GM18520 (cell line): ENCODE results near the gene LTF.
"Not testable (repeated sequence)": the region's sequence is repeated elsewhere in the genome, so short reads cannot be mapped to it uniquely, and the experiment has no call there.

Experiments
- ATAC-seq: cut with Tn5 transposase; IDR thresholded peaks from one replicate; pipeline ENCODE4 v1.9.1; 2021; ENCODE audit not compliant: unreplicated experiment

LTF gene

GRCh38 chr3:46464326-46465195 is at the start of gene LTF:
TSS of gene LTF (minus strand) at chr3:46464905. CDS start at chr3:46464867, 38 bp downstream.
- no peak for ATAC-seq

DNA sequence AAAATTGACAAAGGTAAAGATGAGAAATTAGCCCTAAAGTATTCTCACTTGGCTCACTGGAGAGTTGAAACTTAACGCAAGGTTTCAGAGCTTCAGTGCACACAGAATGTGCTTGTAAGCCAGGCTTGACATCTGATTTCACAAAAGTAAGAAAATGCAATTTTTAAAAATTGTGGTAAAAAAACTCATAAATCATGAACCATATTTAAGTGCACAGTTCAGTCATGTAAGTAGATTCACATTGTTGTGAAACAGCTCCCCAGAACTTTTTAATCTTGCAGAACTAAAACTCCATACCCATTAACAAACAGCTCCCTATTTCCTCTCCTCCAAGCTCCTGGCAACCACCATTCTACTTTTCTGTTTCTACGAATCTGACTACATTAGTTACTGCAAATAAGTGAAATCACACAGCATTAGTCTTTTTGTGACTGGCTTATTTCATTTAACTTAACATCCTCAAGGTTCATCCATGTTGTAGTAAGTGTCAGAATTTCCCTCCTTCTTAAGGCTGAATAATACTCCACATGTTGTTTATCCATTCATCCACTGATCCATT is 47.6 kb upstream of the LTF start:
- no peak for ATAC-seq

GRCh38 chr3:46509661-46510187 is 45.0 kb upstream of the LTF start:
- ATAC-seq, result no peak

- ATAC-seq, result no peak
These were observed 44.3 kb upstream of the LTF start for GRCh38 chr3:46508850-46509591.

DNA sequence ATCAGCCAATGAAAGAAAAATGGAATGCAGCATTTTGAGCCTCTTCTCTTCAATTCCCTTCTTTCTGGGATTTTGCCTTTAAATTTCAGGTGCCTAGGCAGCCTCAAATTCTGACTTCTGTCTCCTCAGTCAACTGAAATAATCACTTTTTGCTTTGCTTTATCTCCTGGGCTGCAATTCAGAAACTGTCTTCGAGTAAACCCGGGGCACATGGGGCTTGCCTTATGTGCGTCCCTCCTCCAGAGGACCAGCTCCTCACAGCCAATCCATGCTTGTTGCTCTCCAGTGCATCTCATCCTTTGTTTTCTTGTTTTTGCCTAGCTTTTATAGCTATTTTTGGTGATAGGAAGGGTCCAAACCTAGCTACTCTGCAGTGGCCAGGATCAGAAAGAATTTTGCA is 41.8 kb upstream of the LTF start:
- no peak for ATAC-seq

DNA sequence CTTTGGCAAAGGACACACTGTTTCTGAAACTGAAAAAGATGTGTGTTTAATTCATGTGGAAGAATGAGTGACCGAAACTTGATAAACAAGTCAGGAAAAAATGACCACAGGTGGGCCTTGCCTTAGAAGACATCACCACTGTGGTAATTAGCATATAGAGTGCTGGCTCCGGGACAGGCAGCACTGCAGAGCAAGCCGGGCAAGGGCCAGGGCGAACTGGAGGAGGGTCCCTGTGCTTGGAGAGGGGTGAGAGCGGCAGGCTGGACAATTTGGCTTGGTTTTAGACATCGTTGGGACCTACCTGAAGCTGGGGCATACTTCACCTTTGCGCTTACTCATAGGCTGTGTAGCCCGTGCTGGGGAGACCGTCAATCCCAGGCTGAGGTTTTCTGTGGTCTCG is 41.2 kb upstream of the LTF start:
- no peak for ATAC-seq

DNA sequence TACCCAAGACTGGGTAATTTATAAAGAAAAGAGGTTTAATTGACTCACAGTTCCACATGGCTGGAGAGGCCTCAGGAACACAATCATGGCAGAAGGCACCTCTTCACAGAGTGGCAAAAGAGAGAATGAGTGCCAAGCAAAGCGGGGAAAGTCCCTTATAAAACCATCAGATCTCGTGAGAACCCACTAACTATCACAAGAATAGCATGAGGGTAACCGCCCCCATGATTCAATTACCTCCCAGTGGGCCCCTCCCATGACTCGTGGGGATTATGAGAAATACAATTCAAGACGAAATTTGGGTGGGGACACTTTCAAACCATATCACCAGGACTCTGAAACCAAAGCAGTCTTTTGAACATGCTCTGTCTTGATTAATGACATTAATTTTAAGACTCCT is 40.1 kb upstream of the LTF start:
- ATAC-seq, result no peak

- ATAC-seq, result no peak
These were observed 38.6 kb upstream of the LTF start for GRCh38 chr3:46503200-46503874.

- no peak for ATAC-seq
These were observed 37.0 kb upstream of the LTF start for GRCh38 chr3:46501702-46502101.

DNA sequence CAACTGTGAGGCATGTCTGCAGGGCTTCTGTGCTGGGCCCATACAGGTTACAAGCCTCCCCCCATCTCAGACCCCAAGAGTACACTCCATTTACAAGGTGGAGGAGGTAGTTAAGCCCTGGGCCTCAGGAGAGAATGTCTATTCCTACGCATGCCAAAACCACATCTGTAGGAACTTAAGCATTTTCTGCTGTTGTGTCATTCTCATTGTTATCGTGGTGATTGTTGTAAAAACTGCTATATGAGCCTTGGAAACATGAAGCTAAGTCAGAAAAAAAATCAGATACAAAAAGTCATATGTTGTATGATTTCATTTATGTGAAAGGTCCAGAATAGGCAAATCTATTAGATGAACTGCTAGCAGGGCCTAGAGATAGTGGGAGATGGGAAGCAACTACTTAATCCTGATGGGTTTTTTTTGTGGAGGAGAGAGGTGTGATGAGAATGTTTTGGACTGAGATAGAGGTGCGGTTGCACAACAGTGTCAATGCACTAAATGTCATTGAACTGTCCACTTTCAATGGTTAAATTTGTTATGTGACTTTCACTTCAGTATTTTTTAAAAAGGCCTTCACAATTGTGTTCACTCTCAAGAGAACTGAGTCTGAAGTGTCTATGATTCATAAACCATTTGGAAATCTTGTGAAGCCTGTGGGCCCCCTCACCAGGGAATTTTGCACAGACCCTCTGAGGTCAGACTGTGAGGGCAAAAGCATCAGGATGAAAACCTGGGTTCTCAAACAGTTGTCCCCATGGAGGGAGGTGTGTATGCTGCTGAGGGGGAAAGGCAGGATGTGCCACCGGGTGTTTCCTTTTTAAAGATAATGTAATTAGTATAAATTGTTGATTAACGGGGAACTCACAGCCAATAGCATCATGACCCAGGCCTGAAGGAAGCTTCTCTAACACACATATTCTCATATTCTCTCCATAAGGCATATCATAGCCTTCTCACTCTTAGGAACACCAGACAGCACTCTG is 36.2 kb upstream of the LTF start:
- no peak for ATAC-seq

GRCh38 chr3:46498916-46499519 is 34.3 kb upstream of the LTF start:
- ATAC-seq, result no peak

DNA sequence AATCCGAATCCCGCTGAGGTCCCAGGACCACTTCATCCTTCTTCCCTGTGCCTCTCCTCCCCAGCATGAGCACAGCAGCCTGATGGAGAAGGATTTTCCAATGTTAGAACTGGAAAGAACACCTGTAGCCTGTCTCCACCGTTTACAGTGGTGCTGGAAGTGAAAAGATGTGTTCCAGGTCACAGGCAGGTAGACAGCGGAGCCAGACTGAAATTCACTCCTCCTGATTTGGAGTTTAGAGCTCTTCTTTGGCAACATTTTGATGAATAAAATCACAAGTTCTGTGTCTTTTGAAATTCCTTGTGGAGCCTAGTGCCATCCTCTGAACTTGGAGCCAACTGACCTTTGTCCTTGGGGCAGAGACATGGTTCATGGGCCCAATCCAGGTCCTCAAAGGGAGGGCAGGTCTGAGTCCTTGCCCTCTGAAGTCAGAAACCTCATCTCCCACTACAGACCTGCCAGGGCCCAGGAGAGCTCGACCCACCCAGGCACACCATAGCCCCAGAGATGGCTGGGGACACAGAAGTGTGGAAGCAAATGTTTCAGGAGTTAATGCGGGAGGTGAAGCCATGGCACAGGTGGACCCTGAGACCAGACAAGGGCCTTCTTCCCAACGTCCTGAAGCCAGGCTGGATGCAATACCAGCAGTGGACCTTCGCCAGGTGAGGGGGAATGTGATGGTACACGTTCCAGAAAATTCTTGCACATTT is 33.0 kb upstream of the LTF start, which contains the start of gene RTP3:
RTP3 (plus strand) TSS at position 421 of the 710 bp plus-strand sequence; CDS start at position 508, 87 bp downstream.
- no peak for ATAC-seq

DNA sequence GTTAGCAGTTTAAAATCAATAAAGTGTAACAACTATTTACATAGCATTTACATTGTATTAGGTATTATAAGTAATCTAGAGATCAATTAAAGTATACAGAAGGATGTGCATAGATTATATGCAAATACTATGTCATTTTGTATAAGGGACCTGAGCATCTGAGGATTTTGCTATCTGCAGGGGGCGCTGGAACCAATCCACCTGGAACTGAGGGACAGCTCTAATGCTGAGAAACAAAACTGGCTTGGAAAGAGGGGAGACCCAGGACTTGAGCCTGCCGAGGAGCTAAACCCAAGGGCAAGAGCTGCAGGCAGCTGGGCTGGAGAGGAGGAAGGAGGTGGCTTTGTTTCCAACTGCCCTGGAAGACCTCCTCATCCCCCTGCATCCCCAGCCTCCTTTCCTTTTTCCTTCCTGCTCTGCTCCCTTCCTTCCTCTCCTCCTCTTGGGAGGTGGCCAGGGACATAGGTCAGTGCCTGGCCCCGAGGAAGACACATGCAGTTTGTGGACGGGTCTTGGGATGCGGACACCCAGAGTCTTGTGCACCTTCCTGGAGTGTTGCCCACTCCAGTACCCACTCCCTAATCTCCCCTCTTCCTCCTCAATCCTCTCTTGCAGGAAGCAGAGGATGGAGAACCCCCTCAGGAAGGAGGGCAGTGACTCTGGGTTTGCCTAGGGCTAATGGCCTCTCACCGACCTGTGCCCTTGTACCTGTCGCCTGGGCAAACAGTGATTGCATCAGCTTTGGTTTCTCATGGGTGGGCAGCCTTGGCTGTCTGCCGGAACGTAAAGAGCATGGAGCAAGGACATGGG is 32.2 kb upstream of the LTF start:
- ATAC-seq, result no peak

DNA sequence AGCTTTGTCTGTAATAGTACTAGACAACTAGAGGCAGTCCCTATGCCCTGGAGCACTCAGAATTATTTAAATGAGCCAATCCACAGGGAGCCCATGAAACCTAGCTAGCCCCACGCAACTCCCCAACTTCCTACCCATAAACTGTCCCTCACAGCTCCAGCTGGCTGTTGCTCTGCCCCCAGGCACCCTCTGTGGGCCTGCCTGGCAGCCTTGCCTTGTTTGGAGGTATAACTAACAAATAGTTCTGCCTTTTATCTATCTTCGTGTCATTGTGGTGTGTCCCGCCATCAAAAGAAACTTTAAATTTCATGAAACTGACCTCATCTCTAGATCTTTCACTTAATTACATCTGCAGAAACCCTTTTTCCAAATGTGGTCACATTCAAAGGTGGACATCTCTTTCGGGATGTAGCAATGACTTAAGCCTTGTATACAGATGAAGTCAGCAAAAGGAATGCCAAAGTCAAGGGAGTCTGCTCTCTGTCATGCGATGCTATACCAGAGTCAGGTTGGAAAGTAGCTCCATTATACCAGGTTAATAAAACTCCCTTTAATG is 31.3 kb upstream of the LTF start:
- ATAC-seq, result no peak

DNA sequence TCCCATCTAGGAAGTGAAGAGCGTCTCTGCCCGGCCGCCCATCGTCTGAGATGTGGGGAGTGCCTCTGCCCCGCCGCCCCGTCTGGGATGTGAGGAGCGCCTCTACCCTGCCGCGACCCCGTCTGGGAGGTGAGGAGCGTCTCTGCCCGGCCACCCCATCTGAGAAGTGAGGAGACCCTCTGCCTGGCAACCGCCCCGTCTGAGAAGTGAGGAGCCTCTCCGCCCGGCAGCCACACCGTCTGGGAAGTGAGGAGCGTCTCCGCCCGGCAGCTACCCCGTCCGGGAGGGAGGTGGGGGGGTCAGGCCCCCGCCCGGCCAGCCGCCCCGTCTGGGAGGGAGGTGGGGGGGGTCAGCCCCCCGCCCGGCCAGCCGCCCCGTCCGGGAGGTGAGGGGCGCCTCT is 29.8 kb upstream of the LTF start:
- not testable (repeated sequence) for ATAC-seq

DNA sequence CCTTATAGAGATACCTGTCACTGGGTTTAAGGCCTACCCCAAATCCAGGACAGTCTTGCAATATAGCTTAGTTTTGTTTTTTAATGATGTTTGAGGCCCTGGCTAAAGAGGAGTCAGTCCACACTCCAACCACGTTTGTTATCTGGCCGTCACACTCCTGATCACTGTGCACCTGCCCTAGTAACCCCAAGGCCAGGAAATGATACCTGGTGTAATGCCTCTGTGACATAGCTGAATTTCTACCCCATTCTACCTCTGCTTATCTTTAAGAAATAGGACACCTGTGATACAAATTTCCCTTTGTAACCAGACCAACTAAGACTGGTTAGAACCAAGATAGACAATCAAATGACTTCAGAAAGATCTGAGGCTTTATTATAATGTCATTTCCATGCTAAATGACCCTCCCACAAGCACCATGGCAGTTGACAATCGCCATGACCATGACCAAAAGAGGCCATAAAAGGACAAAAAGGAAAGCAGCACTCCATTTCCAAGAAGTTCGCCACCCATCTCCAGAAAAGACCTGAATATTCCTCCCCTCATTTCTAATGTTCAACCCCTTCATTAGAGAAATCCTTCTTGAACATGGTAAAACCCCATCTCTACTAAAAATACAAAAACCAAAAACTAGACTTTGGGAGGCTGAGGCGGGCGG is 28.3 kb upstream of the LTF start:
- ATAC-seq, result no peak
